GM19328 (cell line): Measurements from ENCODE around the gene UBE2L5.

Experiments
- ATAC-seq: cut with Tn5 transposase; IDR thresholded peaks from one replicate; pipeline ENCODE4 v1.9.1; 2021; ENCODE audit warnings: mild to moderate bottlenecking, moderate library complexity; ENCODE audit not compliant: unreplicated experiment

UBE2L5 gene

DNA sequence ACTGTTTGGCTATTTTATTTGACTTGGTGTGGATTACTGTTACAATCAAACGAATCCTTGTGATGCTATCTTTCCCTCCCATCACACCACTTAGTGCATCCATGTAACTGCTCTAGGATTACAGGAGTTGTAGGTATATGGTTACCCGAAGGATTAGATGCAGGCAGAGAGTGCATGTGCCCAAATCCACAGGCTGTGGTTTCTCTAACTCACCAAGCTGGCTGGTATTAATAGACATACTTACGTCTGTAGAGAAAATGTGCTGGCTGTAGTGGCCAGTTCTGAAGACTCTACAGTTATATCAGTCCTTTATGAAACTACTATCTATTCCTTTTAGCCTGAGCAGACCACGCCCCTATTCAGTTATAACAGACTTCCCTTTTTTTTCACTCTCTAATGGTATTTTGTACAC, 44.6 kb downstream of the UBE2L5 start:
- ATAC-seq = no peak

DNA sequence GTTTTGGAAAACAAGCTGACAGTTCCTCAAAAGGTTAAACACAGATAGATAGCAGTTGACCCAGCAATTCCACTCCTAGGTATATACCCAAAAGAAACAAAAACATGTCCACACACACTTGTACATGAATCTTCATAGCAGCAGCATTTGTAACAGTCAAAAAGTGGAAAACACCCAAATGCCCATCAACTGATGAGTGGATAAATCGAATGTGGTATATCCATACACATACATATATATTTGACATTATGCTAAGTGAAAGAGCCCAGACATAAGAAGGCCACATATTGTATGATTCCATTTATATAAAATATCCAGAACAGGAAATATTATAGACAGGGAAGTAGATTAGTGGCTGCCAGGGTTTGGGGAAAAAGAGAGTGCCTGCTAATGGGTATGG, 51.4 kb downstream of the UBE2L5 start:
- no peak for ATAC-seq

GRCh38 chr13:30477346-30478195, 55.3 kb downstream of the UBE2L5 start:
- ATAC-seq = peak; percentile 77
